Osteoblast (primary cell): ENCODE measurements around the gene BAZ2B. TPM values are rescaled to one million over a fixed set of nuclear protein-coding genes. Genes with fewer than 3 reads are reported as not detected.
"Not testable (repeated sequence)": the region's sequence is repeated elsewhere in the genome, so short reads cannot be mapped to it uniquely, and the experiment has no call there.

ENCODE experiments used
- DNase-seq: peaks from one replicate; pipeline ENCODE4 v3.0.0; 2011; ENCODE audit warnings: low spot score, mixed read lengths; ENCODE audit not compliant: insufficient read length; ENCODE audit errors: missing footprints
- H2AFZ ChIP-seq: 2 replicates; pipeline ENCODE4 v1.6.0; 2011; ENCODE audit warnings: mild to moderate bottlenecking, low read length
- H3K27ac ChIP-seq: 2 replicates; pipeline ENCODE4 v1.5.1; 2011; ENCODE audit warnings: mild to moderate bottlenecking, low read depth, low read length, moderate library complexity
- H3K27me3 ChIP-seq: 2 replicates; pipeline ENCODE4 v1.6.0; 2012; ENCODE audit warnings: mild to moderate bottlenecking, control low read depth, inconsistent platforms, low read length, moderate library complexity; ENCODE audit not compliant: insufficient read depth
- H3K36me3 ChIP-seq: 2 replicates; pipeline ENCODE4 v1.5.1; 2011; ENCODE audit warnings: mild to moderate bottlenecking, low read length, control low read depth, moderate library complexity; ENCODE audit not compliant: insufficient read depth
- H3K4me1 ChIP-seq: 2 replicates; pipeline ENCODE4 v1.5.1; 2011; ENCODE audit warnings: mild to moderate bottlenecking, low read length, control low read depth, moderate library complexity; ENCODE audit not compliant: insufficient read depth
- H3K4me2 ChIP-seq: 2 replicates; pipeline ENCODE4 v1.6.0; 2011; ENCODE audit warnings: mild to moderate bottlenecking, low read length; ENCODE audit not compliant: insufficient read depth
- H3K4me3 ChIP-seq: fragments of 200-600 bp; sonication (generic); 3 replicates; pipeline ENCODE4 v1.5.1; 2012; ENCODE audit warnings: mild to moderate bottlenecking, low read length, inconsistent platforms; ENCODE audit not compliant: insufficient read depth
- H3K79me2 ChIP-seq: 2 replicates; pipeline ENCODE4 v1.6.0; 2012; ENCODE audit warnings: mild to moderate bottlenecking, low read length, control low read depth, inconsistent platforms; ENCODE audit not compliant: insufficient read depth
- H3K9me3 ChIP-seq: 2 replicates; pipeline ENCODE4 v1.5.1; 2011; ENCODE audit warnings: low read depth, low read length, control low read depth
- H4K20me1 ChIP-seq: 2 replicates; pipeline ENCODE4 v1.6.0; 2012; ENCODE audit warnings: mild to moderate bottlenecking, low read length, control low read depth; ENCODE audit not compliant: insufficient read depth
- total RNA-seq: library from RNA; depleted of rRNA; stranded (reverse); fragments of >200 nt; gene quantifications from 2 replicates; pipeline ENCODE4 v1.2.3, GENCODE V29; 2012
- TF ChIP-seq, protein P1 (sequence below): IDR thresholded peaks from 2 replicates; pipeline ENCODE4 v1.5.1; 2011; ENCODE audit warnings: mild to moderate bottlenecking, low read depth, low read length, moderate library complexity; ENCODE audit errors: extremely low read depth

Gene BAZ2B
- total RNA-seq, 1 donor = 59.4 TPM

DNA sequence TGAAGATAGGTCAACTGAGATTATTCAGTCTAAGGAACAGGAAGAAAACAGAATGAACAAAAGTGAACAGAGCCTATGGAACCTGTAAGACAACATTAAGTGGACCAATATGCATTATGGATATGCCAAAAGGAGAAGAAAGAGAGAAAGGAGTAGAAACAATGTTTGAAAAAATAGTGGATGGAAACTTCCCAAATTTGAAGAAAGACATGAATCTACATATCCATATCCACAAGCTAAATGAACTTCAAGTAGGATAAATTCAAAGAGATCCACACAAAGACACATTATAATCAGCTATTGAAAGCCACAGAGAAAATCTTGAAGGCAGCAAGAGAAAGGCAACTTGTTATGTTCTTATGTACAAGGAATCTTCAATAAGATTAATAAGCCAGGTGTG, 74.2 kb downstream of the BAZ2B start:
- H3K79me2 ChIP-seq = no peaks in the 10 kb centered on the region
- no peaks in the 10 kb centered on the region for H3K27me3 ChIP-seq
- no peak for DNase-seq
- TF ChIP-seq, protein P1, sequence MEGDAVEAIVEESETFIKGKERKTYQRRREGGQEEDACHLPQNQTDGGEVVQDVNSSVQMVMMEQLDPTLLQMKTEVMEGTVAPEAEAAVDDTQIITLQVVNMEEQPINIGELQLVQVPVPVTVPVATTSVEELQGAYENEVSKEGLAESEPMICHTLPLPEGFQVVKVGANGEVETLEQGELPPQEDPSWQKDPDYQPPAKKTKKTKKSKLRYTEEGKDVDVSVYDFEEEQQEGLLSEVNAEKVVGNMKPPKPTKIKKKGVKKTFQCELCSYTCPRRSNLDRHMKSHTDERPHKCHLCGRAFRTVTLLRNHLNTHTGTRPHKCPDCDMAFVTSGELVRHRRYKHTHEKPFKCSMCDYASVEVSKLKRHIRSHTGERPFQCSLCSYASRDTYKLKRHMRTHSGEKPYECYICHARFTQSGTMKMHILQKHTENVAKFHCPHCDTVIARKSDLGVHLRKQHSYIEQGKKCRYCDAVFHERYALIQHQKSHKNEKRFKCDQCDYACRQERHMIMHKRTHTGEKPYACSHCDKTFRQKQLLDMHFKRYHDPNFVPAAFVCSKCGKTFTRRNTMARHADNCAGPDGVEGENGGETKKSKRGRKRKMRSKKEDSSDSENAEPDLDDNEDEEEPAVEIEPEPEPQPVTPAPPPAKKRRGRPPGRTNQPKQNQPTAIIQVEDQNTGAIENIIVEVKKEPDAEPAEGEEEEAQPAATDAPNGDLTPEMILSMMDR = no peak
- peaks cover 7% of the 10 kb centered on the region for H3K9me3 ChIP-seq
- H3K27ac ChIP-seq = no peak overlapping the region
- no peaks in the 10 kb centered on the region for H4K20me1 ChIP-seq
- no peak overlapping the region for H2AFZ ChIP-seq
- no peaks in the 10 kb centered on the region for H3K4me1 ChIP-seq
- H3K4me2 ChIP-seq = no peak overlapping the region
- H3K4me3 ChIP-seq = no peak overlapping the region
- H3K36me3 ChIP-seq = no peaks in the 10 kb centered on the region

DNA sequence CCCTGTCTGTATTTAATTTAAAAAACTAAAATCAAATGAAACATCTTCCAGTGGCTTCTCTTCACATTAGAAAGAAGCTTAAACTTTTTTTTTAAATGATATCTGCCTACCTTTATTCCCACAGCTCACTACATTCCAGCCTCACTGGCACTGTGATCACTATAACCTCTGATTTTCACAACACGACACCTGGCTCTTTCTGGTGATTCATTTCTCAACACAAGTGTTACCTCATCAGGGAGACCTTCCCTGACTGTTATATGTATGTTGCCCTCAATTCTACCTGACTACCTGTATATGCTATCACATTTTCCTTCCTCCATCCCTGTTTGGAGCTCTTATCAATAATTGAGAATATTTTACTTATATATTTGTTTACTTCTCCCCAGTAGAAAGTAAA, 76.6 kb downstream of the BAZ2B start:
- Histone ChIP-seq H3K4me2 (no peak overlapping the region), H3K27ac (no peak overlapping the region), H2AFZ (no peak overlapping the region), H3K4me3 (no peak overlapping the region), H3K9me3 (peaks cover 7% of the 10 kb centered on the region), H3K36me3 (no peaks in the 10 kb centered on the region), H4K20me1 (no peaks in the 10 kb centered on the region), H3K27me3 (no peaks in the 10 kb centered on the region), H3K79me2 (no peaks in the 10 kb centered on the region), H3K4me1 (no peaks in the 10 kb centered on the region)
- TF ChIP-seq, protein P1 = no peak
- peak; percentile 41 for DNase-seq

- Histone ChIP-seq H3K36me3 (no peaks in the 10 kb centered on the region), H3K4me1 (no peaks in the 10 kb centered on the region), H3K27ac (no peak overlapping the region), H4K20me1 (no peaks in the 10 kb centered on the region), H3K4me3 (no peak overlapping the region), H3K9me3 (peaks cover 7% of the 10 kb centered on the region), H3K27me3 (no peaks in the 10 kb centered on the region), H3K79me2 (no peaks in the 10 kb centered on the region), H2AFZ (no peak overlapping the region), H3K4me2 (no peak overlapping the region)
- TF ChIP-seq, protein P1 = no peak
- no peak for DNase-seq
Measured at GRCh38 chr2:159538801-159539200, 77.5 kb downstream of the BAZ2B start.

GRCh38 chr2:159535261-159535660, 81.1 kb downstream of the BAZ2B start:
- not testable (repeated sequence) for H3K4me1 ChIP-seq, H3K27me3 ChIP-seq, H4K20me1 ChIP-seq, H3K9me3 ChIP-seq, H3K27ac ChIP-seq, H3K4me2 ChIP-seq, H3K36me3 ChIP-seq, H2AFZ ChIP-seq, H3K4me3 ChIP-seq, DNase-seq, H3K79me2 ChIP-seq

DNA sequence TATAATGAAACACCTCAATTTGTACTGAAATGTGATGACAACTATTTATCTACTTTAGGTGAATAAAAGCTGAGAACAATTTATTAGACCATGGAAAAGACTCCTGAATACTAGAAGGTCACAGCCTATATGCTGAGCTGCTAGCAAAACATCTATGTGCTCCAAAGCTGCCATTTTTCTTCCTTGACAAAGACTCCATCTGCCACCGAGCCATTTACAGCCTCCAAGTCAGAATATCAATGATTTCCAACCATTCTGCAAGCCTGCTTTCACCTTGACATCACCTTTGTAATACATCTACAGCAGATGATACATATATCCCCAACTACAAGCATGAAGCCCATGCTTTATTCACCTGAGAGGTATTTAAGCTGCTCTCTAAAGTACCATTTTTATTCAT, 84.9 kb downstream of the BAZ2B start:
- no peaks in the 10 kb centered on the region for H3K79me2 ChIP-seq
- no peaks in the 10 kb centered on the region for H3K4me1 ChIP-seq
- no peak overlapping the region for H2AFZ ChIP-seq
- H3K36me3 ChIP-seq = no peaks in the 10 kb centered on the region
- no peak for DNase-seq
- no peaks in the 10 kb centered on the region for H3K27me3 ChIP-seq
- H3K9me3 ChIP-seq = no peaks in the 10 kb centered on the region
- no peak overlapping the region for H3K27ac ChIP-seq
- no peak overlapping the region for H3K4me3 ChIP-seq
- no peak overlapping the region for H3K4me2 ChIP-seq
- no peaks in the 10 kb centered on the region for H4K20me1 ChIP-seq
- TF ChIP-seq, protein P1 = no peak
